HG03066 (cell line): Measurements from ENCODE around the gene POLA1.

Experiments
- ATAC-seq: cut with Tn5 transposase; IDR thresholded peaks from one replicate; pipeline ENCODE4 v1.9.1; 2021; ENCODE audit warnings: low read depth; ENCODE audit not compliant: unreplicated experiment

Gene POLA1

DNA sequence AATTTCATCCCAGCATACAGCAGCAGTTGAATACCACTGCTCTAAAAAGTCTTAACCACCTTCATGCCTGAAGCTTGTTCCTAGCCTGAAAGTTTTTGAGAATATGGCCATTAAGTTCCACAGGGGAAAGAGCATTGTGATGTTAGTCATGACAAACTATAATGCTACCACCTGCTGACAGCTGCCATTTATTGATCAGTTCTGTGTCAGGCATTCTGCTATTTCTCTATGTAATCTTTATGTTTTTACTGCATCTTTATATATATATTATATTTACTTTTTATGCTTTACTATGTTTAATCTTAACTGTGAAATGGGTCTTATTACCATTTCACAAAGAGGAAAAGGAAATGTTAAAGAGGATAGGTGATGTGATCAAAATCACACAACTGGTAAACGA lies 268.1 kb downstream of the POLA1 start:
- no peak for ATAC-seq

GRCh38 chrX:24963823-24964222 lies 270.1 kb downstream of the POLA1 start:
- ATAC-seq: no peak

DNA sequence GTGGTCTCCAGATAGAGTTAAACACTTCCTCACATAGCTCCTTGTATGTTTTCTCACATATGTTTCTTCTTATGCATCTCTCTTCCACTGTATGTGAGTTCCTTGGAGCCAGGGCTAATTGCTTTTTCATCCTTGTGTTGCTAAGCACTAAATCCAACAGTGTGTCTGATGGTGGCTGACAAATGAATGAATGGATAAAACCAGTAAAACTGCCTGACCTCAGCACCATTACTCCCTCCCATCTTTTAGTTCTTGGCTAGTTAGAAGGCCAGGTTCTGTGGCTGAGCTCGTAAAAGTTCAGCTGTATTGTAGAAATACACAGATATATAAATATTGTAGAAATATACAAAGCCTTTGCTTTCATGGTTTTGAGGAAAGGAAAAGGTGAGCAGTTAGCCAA lies 271.7 kb downstream of the POLA1 start:
- no peak for ATAC-seq

DNA sequence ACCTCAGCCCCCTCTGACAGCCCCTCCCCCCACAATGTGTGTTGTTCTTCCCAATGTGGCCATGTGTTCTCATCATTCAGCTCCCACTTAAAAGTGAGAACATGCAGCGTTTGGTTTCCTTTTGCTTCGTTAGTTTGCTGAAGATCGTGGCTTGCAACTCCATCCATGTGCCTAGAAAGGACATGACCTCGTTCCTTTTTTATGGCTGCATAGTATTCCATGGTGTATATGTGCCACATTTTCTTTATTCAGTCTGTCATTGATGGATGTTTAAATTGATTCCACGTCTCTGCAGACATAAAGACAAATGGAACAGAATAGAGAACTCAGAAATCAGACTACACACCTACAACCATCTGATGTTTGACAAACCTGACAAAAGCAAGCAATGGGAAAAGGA lies 276.1 kb downstream of the POLA1 start:
- ATAC-seq: no peak

DNA sequence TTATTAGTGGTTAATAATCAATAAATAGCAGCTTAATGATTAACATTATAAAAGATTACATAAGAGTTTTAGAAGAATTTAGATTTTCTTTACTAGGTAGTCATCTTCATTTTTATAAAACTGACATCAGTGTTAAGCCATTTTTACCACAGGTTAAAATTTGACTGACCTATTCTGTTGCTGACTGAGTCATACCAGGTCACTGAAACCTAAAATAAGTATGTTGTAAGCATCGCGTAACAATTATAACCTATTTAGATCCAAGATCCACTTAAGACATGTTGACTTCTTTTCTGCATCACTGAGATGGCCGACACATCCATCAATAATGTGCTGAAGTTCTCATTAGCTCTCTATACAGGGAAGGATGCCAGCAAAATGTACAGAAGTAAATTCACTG lies 285.4 kb downstream of the POLA1 start:
- ATAC-seq: no peak

- ATAC-seq: no peak
Measured at GRCh38 chrX:24981030-24981429, 287.3 kb downstream of the POLA1 start.

- ATAC-seq: no peak
Measured at GRCh38 chrX:24982306-24982965, 288.7 kb downstream of the POLA1 start.

DNA sequence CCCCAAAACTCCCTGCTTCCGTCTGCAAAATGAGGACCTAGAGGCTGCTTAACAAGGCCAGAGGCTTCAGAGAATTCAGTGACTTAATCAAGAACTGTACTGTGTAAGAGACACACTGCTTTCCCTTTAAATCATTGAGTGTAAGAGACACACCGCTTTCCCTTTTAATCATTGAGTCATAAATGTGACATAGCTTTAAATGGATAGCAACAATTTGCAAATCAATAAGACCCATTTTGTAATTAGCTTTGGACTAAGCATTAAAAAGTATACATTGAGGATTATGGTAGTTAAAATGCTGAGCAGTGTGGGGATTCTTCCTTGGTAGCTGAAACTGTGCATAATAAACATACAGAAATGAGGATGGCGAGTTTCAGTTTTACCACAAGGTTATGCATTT lies 290.2 kb downstream of the POLA1 start:
- ATAC-seq: no peak

- ATAC-seq: no peak
Measured at GRCh38 chrX:24985120-24985519, 291.4 kb downstream of the POLA1 start.

DNA sequence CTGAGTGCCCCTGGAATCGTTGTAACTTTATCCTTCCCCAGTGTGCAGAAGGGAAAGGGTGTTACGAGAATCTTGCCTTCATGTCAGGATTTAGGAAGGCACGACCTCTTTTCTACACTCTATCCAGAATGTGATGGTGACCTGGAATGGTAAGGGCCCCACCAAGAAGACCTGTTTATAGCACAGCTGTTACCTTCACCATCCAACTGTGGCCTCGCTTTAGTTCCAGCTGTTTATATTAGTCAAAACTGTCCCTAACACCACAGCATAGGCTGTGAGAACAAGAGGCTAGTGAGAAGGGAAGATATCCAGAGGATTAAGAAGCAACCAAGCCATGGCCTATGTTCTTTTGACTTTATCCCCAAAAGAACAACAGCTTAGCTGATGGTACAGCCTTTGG lies 294.0 kb downstream of the POLA1 start:
- ATAC-seq: no peak

DNA sequence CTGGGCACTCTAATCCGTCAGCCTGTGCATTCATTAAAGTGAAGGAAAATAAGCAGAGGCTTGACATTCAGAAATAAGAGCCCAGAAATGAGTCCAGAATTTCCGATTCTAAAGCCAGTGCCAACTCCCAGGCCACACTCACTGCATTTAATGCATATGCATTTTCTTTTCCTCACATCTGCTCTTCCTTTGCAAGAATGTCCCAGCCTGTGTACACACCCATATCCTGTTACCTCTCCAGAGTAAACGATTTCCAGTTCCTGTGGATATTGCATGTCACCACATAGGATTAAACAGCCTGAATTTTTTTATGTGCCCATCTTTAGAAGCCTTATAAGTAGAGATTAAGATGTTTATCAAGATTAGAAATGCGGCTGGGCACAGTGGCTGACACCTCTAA lies 294.6 kb downstream of the POLA1 start:
- ATAC-seq: no peak

- no peak for ATAC-seq
Measured at GRCh38 chrX:24990535-24990934, 296.8 kb downstream of the POLA1 start.

DNA sequence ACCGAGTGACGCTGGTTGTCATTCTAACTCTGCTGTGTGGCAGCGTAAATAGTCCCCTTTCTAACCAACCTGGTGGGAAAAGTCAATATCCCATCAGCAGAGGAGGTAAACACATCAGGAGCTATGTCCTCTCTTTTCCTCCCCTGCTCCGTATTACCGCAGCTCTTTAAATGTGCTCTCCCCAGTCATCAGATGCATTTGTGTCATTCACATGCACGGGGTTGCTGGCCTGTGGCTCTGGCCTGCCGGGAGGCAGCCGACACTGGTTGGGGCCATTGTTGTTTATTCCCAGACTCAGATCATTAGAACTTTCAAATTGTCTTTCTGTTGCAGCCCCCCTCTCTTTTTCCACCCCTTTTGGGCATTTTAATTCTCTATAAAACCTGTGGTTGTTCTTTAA lies 300.2 kb downstream of the POLA1 start:
- ATAC-seq: no peak

DNA sequence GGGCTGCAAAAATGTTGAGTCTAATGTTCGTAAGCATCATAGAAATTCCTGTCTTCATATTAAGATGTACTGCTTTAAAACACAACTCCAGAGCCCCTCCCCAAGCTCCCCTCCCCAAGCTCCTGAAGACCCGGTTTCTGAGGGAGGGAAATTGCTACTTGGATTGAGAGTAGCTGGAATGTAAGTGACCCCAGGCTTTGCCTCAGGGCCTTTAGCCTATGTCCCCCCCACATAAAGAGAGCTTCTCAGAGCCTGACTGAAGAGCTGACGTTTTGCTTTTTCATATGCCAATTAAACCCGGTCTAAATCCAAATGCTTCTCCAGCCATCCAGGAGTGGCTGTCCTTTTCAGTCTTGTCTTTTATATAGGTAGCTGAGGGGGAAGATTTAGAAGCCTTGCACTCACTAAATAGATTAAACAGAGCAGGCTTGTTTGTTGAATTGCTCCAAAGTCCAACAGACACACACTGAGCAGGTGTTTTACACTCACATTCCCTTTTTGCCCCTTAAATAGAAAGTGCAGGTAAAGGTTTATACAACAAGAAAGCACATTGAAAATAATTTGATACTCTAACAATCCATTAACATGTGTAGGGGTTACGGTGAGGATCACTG lies 302.5 kb downstream of the POLA1 start:
- ATAC-seq: no peak

GRCh38 chrX:24999511-24999910 lies 305.8 kb downstream of the POLA1 start:
- ATAC-seq: no peak

- no peak for ATAC-seq
Measured at GRCh38 chrX:25001808-25002660, 308.3 kb downstream of the POLA1 start.

DNA sequence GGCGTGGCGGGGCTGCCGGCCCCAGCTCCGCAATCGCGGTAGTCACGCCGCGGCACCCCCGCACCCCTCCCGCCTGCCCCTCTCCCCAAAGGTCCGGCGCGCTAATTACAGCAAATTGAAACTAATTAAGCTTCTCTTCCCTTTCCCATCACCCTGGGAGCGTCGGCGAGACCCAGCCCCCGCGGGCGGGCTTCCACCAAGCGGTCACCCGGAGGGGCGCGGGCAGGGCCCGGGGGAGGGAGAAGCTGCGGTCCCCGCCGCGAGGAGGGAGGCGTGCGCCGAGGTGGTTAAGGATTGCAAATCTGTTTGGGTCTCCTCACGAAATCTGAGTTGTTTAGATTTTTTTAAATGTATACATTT lies 308.9 kb downstream of the POLA1 start:
- no peak for ATAC-seq

- no peak for ATAC-seq
Measured at GRCh38 chrX:25003066-25003849, 309.5 kb downstream of the POLA1 start.

GRCh38 chrX:25004040-25004439 lies 310.3 kb downstream of the POLA1 start:
- no peak for ATAC-seq

DNA sequence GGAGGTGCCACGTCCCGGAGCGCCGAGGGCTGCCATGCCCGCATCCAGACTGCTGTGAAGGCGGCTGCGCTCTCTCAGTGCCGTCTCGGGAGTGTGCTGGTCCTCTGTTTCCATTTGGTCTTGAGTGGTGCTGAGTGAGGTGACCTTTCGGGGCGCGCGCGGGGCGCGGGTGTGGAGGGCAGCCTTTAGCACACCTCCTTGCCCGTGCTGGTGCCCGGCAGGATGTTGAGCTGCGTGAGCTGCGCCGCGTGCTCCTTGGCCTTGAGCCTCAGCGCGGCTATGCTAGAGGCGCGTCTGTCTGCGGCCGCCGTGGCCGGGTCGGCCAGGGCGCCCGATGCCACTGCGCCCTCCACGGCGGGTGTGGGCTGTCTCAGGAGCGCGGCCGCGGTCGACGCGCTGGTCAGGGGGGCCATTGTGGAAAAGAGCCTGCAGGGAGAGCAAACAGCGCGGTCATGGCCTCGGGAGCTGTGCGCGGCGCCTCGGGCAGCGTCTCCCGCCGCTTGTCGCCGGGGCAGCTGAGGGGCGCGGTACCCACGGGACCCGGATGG lies 310.8 kb downstream of the POLA1 start:
- no peak for ATAC-seq

DNA sequence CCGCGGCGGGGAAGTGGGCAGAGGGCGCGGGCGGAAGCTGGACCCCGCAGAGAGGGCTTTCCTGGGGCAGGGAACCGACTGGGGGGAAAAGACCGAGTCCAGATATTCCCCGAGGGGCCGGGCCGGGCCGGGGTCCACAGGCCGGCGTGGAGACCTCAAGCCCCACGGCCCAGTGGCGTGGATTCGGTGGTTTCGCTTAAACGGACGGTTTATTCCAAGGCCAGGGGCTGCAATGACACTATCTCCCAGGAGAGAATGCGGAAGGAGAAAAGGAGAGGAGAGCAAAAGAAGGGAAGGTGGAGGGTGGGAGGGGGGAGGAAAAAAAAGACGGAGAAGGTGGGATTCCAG lies 311.3 kb downstream of the POLA1 start:
- no peak for ATAC-seq
